ENCODE results near the gene ARAP3.

The ARAP3 gene

GRCh38 chr5:141704782-141705297 lies 22.8 kb upstream of the ARAP3 start:
- in situ Hi-C loops (cut with MboI; ENCODE audit: low sequenced_read_pairs) = no loop called here

GRCh38 chr5:141703133-141703561 lies 21.1 kb upstream of the ARAP3 start:
- in situ Hi-C loops (cut with MboI; ENCODE audit: low sequenced_read_pairs) = no loop called here

- in situ Hi-C loops (cut with MboI; ENCODE audit: low sequenced_read_pairs) = no loop called here
Observed at GRCh38 chr5:141701360-141702119, 19.5 kb upstream of the ARAP3 start.

- in situ Hi-C loops (cut with MboI; ENCODE audit: low sequenced_read_pairs) = no loop called here
Observed at GRCh38 chr5:141697586-141697985, 15.6 kb upstream of the ARAP3 start.

- in situ Hi-C loops (cut with MboI; ENCODE audit: low sequenced_read_pairs) = no loop called here
Observed at GRCh38 chr5:141696431-141696830, 14.4 kb upstream of the ARAP3 start.

- in situ Hi-C loops (cut with MboI; ENCODE audit: low sequenced_read_pairs) = no loop called here
Observed at GRCh38 chr5:141695627-141696215, 13.7 kb upstream of the ARAP3 start.

GRCh38 chr5:141694479-141694878 lies 12.4 kb upstream of the ARAP3 start:
- in situ Hi-C loops (cut with MboI; ENCODE audit: low sequenced_read_pairs) = no loop called here

GRCh38 chr5:141692919-141693725 lies 11.1 kb upstream of the ARAP3 start:
- in situ Hi-C loops (cut with MboI; ENCODE audit: low sequenced_read_pairs) = no loop called here

- in situ Hi-C loops (cut with MboI; ENCODE audit: low sequenced_read_pairs) = no loop called here
Observed at GRCh38 chr5:141692533-141692888, 10.5 kb upstream of the ARAP3 start.

- in situ Hi-C loops (cut with MboI; ENCODE audit: low sequenced_read_pairs) = no loop called here
Observed at GRCh38 chr5:141691867-141692532, 10.0 kb upstream of the ARAP3 start.

- in situ Hi-C loops (cut with MboI; ENCODE audit: low sequenced_read_pairs) = no loop called here
Observed at GRCh38 chr5:141691286-141691866, 9.3 kb upstream of the ARAP3 start.

GRCh38 chr5:141686648-141687416 lies 4.8 kb upstream of the ARAP3 start:
- in situ Hi-C loops (cut with MboI; ENCODE audit: low sequenced_read_pairs) = no loop called here

GRCh38 chr5:141685591-141685990 lies 3.6 kb upstream of the ARAP3 start:
- in situ Hi-C loops (cut with MboI; ENCODE audit: low sequenced_read_pairs) = no loop called here

- in situ Hi-C loops (cut with MboI; ENCODE audit: low sequenced_read_pairs) = no loop called here
Observed at GRCh38 chr5:141683596-141684141, 1.6 kb upstream of the ARAP3 start.

- in situ Hi-C loops (cut with MboI; ENCODE audit: low sequenced_read_pairs) = no loop called here
Observed at GRCh38 chr5:141681295-141681694, 735 bp downstream of the ARAP3 start.

GRCh38 chr5:141680751-141681201 lies 1.3 kb downstream of the ARAP3 start:
- in situ Hi-C loops (cut with MboI; ENCODE audit: low sequenced_read_pairs) = no loop called here

GRCh38 chr5:141680178-141680577 lies 1.9 kb downstream of the ARAP3 start:
- in situ Hi-C loops (cut with MboI; ENCODE audit: low sequenced_read_pairs) = no loop called here

- in situ Hi-C loops (cut with MboI; ENCODE audit: low sequenced_read_pairs) = no loop called here
Observed at GRCh38 chr5:141677415-141677814, 4.6 kb downstream of the ARAP3 start.

- in situ Hi-C loops (cut with MboI; ENCODE audit: low sequenced_read_pairs) = no loop called here
Observed at GRCh38 chr5:141675672-141676071, 6.4 kb downstream of the ARAP3 start.

- in situ Hi-C loops (cut with MboI; ENCODE audit: low sequenced_read_pairs) = no loop called here
Observed at GRCh38 chr5:141674747-141675146, 7.3 kb downstream of the ARAP3 start.

Measured in hTERT RPE-1 (cell line).